Measurements from ENCODE around the gene IPP.
A peak's percentile ranks its signal among the peaks of the same experiment; 100 is the strongest.
"Not testable (repeated sequence)": the region's sequence is repeated elsewhere in the genome, so short reads cannot be mapped to it uniquely, and the experiment has no call there.

IPP gene

GRCh38 chr1:45739641-45740156, 10.8 kb downstream of the IPP start:
- DNase-seq: not testable (repeated sequence)

- DNase-seq: no peak
These were observed 11.3 kb downstream of the IPP start for GRCh38 chr1:45739137-45739536.

- no peak for DNase-seq
These were observed 19.6 kb downstream of the IPP start for GRCh38 chr1:45730780-45731319.

GRCh38 chr1:45730075-45730779, 20.2 kb downstream of the IPP start:
- peak in 6 of 56 donors; percentile 2 to 14 (median 4) for DNase-seq

GRCh38 chr1:45726007-45726406, 24.4 kb downstream of the IPP start:
- not testable (repeated sequence) for DNase-seq

GRCh38 chr1:45723248-45723930, 27.1 kb downstream of the IPP start:
- no peak for DNase-seq

- DNase-seq: no peak
These were observed 27.6 kb downstream of the IPP start for GRCh38 chr1:45722809-45723208.

- no peak for DNase-seq
These were observed 29.2 kb downstream of the IPP start for GRCh38 chr1:45721207-45721606.

GRCh38 chr1:45718289-45718688, 32.2 kb downstream of the IPP start:
- no peak for DNase-seq

- DNase-seq: not testable (repeated sequence)
These were observed 33.1 kb downstream of the IPP start for GRCh38 chr1:45717386-45717785.

GRCh38 chr1:45716700-45717099, 33.8 kb downstream of the IPP start:
- DNase-seq: no peak

GRCh38 chr1:45713711-45714110, 36.7 kb downstream of the IPP start:
- DNase-seq: no peak

- no peak for DNase-seq
These were observed 45.8 kb downstream of the IPP start for GRCh38 chr1:45704637-45705036.

- no peak for DNase-seq
These were observed 55.6 kb downstream of the IPP start for GRCh38 chr1:45694823-45695222.

GRCh38 chr1:45693811-45694210, 56.6 kb downstream of the IPP start:
- DNase-seq: not testable (repeated sequence)

GRCh38 chr1:45687754-45688740, 62.4 kb downstream of the IPP start, which contains the start of gene TMEM69:
TSS of gene TMEM69 (plus strand) at chr1:45688181. CDS start at chr1:45691069, 2,888 bp downstream.
- DNase-seq: peak in 55 of 56 donors; percentile 4 to 88 (median 69)

GRCh38 chr1:45687014-45687753, 63.3 kb downstream of the IPP start:
- DNase-seq: peak; percentile 82 to 99 (median 95)

- DNase-seq: peak; percentile 52 to 98 (median 96)
These were observed 64.0 kb downstream of the IPP start, which contains the start of gene GPBP1L1 for GRCh38 chr1:45686288-45687013. TSS of gene GPBP1L1 (minus strand) at chr1:45686533. CDS start at chr1:45659087, 27,446 bp downstream.

GRCh38 chr1:45686015-45686287, 64.5 kb downstream of the IPP start:
- peak in 22 of 56 donors; percentile 34 to 86 (median 63) for DNase-seq
